Erythroblast (primary cell): ENCODE data around the gene IMMP2L.

Experiments
- DNase-seq, 2 experiments: peaks; one replicate each; lab custom pipeline; 2025; lab: John Stamatoyannopoulos, UW
- GATA1 ChIP-seq: IDR thresholded peaks from 2 replicates; pipeline ENCODE4 v1.6.1; 2011; ENCODE audit warnings: low read depth, mild to moderate bottlenecking, control low read depth, low read length, moderate library complexity
- POLR2A ChIP-seq: IDR thresholded peaks from 2 replicates; pipeline ENCODE4 v1.6.1; 2011; ENCODE audit warnings: mild to moderate bottlenecking, low read length

Gene IMMP2L

DNA sequence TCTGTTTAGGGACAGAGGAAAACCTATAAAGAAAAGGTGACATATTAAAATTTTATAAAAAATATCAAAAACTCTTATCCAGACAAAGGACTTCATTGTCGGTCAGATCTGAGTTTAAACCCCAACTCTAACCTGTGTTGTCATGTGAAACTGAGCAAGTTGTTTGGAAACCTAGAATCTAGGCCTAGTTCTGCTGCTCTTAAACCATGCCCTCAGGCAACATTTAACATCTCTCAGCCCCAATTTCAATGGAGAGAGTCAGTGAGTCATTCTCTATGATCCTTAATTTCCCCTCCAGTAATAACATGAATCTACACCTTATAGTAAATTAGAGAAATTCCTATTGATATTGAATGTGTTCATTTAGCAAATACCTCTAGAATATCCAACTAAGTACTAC is 192.3 kb downstream of the IMMP2L start:
- no peak for TF ChIP-seq GATA1
- no peak for TF ChIP-seq POLR2A
- DNase-seq: no peak

DNA sequence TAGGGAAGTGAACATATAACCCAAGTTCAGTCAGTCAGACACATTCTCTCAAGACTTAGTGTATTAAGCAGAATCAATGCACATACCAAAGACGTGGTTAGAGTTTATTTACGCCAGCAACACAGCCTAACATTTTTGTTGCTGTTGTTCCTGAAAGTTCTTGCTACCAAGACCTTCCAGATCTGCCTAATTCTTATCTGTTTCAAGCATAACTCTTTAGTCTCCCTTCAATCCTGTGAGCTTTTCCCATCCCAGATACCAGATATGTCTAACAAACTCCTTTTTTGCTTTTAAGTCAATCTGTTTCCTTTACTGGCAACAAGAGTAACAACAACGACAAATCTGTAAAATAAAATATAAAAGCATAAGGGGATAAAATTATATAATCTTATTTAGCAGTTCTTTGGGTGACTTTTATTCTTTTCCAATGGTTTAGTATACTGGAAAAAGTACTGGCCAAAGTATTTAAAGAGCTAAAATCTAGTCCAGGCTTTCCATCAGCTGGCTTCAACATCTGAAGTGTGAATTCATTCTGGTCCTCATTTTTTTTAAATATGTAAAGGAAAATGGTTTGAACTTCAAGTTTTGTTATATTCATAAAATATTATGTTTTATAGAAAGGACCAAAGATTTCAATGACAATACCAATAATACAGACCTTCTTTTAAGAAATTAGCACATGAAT is 193.8 kb downstream of the IMMP2L start:
- DNase-seq: no peak
- TF ChIP-seq GATA1 (no peak), POLR2A (no peak)

DNA sequence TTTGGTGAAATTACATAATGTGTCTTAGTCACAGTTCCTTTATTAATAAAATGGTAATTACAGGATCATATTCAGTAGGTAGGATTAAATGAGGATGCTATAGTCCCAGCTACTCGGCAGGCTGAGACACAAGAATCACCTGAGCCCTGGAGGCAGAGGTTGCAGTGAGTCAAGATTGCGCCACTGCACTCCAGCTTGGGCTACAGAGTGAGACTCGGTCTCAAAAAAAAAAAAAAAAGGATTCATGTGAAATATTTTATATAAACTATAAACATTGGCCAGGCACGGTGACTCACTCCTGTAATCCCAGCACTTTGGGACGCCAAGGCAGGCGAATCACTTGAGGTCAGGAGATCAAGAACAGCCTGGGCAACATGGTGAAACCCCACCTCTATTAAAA is 197.9 kb downstream of the IMMP2L start:
- TF ChIP-seq GATA1: no peak
- no peak for TF ChIP-seq POLR2A
- no peak for DNase-seq

DNA sequence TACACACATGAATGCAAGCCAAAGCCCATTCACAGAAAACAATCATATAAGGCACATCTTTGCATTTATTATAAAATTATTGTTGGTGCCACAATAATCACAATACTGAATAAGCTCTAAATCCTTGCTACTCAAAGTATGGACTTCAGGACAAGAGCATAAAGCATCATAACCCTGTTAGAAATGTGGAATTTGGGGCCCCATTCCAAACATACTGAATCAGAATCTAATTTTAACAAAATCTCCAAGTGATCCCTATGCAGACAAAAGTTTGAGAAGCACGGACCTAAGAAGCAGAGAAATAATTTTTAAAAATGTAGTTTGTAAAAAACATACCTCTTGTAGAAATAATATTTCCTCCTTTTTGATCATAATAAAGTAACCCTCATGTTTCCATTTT is 199.2 kb downstream of the IMMP2L start:
- DNase-seq: no peak
- TF ChIP-seq POLR2A (no peak), GATA1 (no peak)

DNA sequence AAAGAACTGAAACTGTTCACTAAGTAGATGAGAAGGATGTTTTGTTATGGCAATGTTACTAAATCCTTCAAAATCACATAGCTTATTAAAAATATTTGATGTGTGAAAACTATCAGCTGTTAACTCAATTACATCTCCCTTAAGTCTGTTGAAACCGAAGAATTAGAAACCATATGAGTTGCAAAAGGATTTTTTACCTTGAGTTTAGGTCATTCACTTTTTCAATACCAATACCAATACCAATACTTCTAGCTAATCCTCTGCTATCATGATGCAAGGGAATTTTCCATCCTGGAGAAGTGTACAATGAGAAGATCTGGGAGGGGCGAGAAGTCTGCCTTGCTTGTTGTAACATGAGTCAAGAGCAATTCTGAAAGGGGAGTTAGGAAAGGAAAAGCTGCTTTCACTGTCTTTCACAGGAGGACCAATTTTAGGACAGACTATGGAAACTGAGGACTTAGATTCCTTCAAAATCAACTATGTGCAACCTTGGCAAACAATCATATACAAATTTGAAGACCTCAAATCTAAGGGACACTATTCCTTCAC is 199.7 kb downstream of the IMMP2L start:
- TF ChIP-seq GATA1: no peak
- no peak for TF ChIP-seq POLR2A
- no peak for DNase-seq

DNA sequence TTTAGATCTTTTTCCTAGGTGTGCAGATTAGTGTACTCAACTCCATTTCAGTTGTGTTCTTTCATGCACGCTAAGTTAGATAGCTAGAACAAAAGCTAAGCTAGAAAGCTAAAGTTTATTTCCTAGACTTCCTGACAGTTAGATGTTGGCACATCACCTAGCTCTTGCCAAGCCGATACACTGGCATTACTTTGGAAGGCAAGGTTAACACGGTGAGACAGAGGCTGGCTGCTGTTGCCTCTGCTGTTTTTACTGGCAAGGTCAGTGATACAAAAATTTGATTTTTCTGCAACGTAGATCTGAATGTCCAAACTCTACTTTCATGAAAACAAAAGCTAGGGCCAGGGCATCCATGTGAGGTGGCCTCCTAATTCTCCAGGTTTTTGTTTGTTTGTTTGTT is 203.4 kb downstream of the IMMP2L start:
- DNase-seq: no peak
- TF ChIP-seq GATA1 (no peak), POLR2A (no peak)

DNA sequence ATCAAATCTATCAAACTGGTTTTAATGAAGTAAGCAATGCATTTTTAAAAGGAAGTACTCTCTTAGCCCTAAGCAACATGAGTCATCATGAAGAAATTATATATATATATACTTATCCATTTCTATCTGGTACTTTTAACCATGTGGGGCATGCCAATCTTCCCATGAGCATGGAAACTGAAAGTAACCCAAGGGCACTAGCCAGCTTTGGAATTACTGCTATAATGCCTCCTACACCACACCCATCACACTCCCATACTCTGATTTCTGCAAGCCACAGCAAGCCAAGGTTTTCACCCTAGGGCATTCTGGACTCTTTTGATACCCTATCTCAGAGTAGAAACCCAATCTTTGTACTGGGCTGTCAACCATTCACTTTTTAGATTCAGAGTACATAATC is 204.6 kb downstream of the IMMP2L start:
- TF ChIP-seq GATA1: no peak
- no peak for TF ChIP-seq POLR2A
- DNase-seq: no peak

DNA sequence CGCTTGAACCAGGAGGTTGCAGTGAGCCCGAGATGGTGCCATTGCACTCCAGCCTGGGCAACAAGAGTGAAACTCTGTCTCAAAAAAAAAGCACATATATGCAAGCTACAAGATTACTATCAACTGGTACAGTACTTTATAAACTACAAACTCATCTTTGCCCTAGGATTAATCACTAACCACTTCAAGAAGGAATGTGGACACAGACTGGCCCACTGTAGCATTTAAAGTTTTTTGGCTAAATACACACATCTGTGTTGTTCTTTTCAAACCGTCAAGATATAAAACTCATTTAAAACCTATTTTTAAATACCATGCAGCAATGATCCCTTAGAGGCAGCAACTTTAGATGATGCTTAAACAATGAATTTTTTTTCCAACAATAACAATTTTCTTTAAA is 205.4 kb downstream of the IMMP2L start:
- no peak for TF ChIP-seq POLR2A
- TF ChIP-seq GATA1: no peak
- no peak for DNase-seq

DNA sequence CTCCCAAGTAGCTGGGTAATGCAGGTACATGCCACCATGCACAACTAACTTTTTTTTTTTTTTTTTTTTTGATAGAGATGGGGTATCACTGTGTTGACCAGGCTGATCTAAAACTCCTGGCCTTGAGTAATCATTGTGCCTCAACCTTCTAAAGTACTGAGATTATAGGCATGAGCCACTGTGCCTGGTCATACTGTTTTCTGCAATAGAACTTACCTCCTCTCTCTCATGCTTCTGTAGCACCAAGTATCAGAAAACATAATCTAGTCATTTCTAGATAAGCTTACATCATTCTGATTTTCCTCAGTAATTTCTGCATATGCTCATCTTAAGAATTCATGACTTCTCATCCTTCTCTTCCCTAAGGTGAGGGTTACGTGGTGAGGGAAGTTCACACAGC is 210.0 kb downstream of the IMMP2L start:
- TF ChIP-seq GATA1: no peak
- no peak for TF ChIP-seq POLR2A
- no peak for DNase-seq

DNA sequence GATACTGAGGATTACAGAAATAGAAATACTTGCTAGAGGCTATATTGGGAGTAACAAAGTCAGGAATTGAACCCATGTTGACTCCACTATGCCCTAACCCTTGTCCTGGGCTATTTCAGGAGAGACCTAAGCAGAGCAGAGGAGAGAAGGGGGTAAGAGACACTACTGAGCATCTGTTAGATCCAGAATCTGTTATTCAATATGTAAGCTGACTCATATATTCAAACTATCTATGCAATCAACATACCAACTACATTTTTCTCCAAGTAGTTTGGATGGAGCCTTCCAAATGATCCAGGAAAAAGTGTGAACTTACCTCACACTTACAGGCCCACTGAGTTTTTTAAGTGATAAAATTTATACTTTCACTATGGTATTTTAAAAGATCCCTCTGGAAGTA is 216.1 kb downstream of the IMMP2L start:
- DNase-seq: no peak
- TF ChIP-seq POLR2A: no peak
- TF ChIP-seq GATA1: no peak

DNA sequence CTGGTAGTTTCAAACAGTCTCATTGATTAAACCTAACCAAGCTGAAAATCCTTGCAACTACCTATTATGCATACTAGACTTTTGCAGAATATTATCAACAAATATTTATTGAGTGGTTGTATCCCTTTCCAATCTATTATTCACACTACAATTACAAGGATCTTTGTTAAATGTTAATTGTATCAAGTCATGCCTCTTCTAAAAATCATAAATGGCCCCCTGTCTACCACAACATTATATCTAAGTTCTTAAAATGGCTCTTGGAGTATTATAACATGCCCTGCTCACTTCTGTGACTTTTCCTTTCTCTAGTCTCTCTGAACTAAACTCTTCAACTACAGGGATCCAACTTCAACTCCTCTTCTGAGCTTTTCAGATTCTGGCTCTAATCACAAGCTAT is 219.3 kb downstream of the IMMP2L start:
- TF ChIP-seq GATA1: no peak
- no peak for TF ChIP-seq POLR2A
- no peak for DNase-seq

DNA sequence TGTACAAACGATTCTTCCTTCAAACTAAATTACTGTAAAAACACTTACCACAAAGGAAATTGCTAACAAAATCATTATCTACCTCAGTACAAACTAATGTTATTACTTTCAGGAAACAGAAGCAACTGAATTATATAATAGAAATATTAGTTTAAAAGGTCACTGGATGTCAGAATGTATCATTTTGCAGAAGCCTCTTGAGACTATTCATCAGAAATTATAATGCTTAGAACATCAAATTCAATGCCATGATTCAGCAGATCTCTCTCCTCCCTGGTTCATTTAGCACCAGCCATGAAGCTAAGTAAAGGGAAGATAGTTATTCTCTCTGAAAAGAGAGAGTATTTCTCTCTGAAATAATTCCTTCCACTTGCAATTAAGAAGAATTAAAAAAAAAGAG is 223.3 kb downstream of the IMMP2L start:
- no peak for DNase-seq
- TF ChIP-seq GATA1 (no peak), POLR2A (no peak)

DNA sequence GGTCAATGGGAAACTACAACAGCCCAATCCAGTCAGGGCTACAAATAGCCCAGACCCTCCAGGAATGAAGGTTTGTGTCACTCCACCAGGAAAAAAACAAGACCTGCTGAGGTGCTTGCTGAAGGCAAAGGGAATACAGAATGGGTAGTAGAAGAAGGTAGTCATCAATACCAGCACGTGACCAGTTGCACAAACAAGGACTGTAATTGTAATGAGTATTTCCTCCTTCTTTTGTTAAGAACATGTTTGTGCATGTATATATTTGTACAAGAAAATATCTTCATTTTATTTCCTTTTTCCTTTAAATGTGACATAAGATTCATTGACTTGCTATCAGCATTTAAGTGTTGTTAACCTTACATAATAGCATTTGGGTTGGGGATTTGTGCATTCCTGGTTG is 229.3 kb downstream of the IMMP2L start:
- DNase-seq: no peak
- no peak for TF ChIP-seq GATA1
- no peak for TF ChIP-seq POLR2A

DNA sequence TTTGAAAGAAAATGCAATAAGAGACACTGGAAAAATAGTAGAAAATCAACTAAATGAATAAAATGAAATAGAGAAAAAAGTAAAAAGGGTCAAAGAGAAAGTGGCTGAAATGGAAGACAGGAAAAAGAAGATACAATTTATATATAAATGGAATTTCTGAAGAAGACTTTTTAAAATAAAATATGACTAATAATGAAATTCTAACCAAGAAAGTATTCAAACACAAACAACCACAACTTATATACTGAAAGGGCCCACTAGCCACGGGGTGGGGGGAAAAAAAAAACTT is 232.1 kb downstream of the IMMP2L start:
- DNase-seq: no peak
- no peak for TF ChIP-seq GATA1
- TF ChIP-seq POLR2A: no peak
